ENCODE results near the gene TTC9C. TPM values are rescaled to one million over a fixed set of nuclear protein-coding genes. Genes with fewer than 3 reads are reported as not detected.

Gene TTC9C
- total and polyA plus RNA-seq, 2 of the 8 experiments (the other 6 are each of a cell fraction or from before 2014, with no cell fraction given): 25.4 to 34.1 TPM

DNA sequence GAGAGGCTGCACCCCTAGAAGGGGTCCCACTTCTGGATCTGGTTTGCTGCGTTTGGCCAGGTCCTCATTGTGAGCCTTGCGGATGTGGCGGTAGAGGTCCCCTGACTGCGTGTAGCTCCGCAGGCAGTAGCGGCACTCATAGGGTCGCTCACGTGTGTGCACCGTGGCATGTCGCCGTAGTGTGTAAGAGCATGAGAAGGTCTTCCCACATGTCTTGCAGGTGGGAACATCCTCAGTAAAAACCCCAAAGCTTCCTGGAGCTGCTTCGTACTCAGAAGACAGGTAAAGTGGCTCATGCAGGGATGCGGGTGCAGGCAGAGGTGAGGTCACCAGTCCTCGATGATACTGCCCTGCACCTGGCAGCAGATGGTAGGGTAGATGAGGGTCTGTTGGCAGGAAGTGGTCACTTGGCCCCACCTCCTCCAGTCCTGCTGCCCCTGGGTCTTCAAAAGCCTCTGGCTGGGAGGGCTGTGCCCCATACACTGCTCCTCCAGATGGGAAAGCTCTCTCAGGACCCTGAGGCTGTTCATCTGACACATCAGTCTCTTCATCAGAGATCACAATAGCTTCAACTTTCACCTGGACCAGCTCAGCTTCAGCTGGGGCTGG, 24.0 kb downstream of the TTC9C start:
- Histone ChIP-seq H3K9ac (replicated peaks in 1 of 4; ENCODE audit: extremely low read depth in 1 of 4, low read depth in 3 of 4, low read length in 3 of 4) (no peak overlapping the region), H3K79me1 (ENCODE audit: low read depth, low read length) (peaks cover 16% of the 10 kb centered on the region), H3K27ac (ENCODE audit: low read depth, low read length) (no peak overlapping the region), H3K4me1 (replicated peaks in 1 of 4; ENCODE audit: control insufficient read depth in 3 of 4, insufficient read depth in 4 of 4, low read length in 3 of 4) (peaks cover 3 to 7% (median 4%) of the 10 kb centered on the region in 4 experiments), H3K23me2 (ENCODE audit: low read depth, low read length) (no peaks in the 10 kb centered on the region; the same call in 1 of the 2 replicates), H3K23ac (ENCODE audit: insufficient read length) (no peak overlapping the region), H4K91ac (replicated peaks; ENCODE audit: insufficient read length, low read length) (no peak overlapping the region), H3K4me3 (ENCODE audit: extremely low read depth in 1 of 4, insufficient read depth in 2 of 4, low read depth in 3 of 4, low read length in 4 of 4) (no peak overlapping the region), H3K27me3 (replicated peaks in 1 of 4; ENCODE audit: control insufficient read depth in 3 of 4, extremely low read depth in 1 of 4, insufficient read depth in 3 of 4, low read length in 3 of 4) (no peaks in the 10 kb centered on the region), H2AFZ (ENCODE audit: low read length) (no peak overlapping the region), H4K8ac (ENCODE audit: extremely low read depth, insufficient read depth, low read length) (no peak overlapping the region), H3K14ac (ENCODE audit: insufficient read length) (no peak overlapping the region), H3K4me2 (ENCODE audit: insufficient read depth in 1 of 2, low read depth in 2 of 2, low read length in 2 of 2) (no peak overlapping the region; a peak in 1 of 4 replicates), H3K79me2 (ENCODE audit: control insufficient read depth in 1 of 2, insufficient read depth in 2 of 2, low read length in 2 of 2) (peaks cover 10 to 57% of the 10 kb centered on the region in 2 experiments), H2BK15ac (ENCODE audit: low read length) (no peak overlapping the region), H2BK5ac (ENCODE audit: low read depth, low read length) (no peak overlapping the region), H3K18ac (ENCODE audit: extremely low read depth, low read length) (no peak overlapping the region), H4K5ac (ENCODE audit: insufficient read length, low read depth, low read length) (no peak overlapping the region), H3K9me3 (ENCODE audit: insufficient read depth in 2 of 2, low read depth in 1 of 2, low read length in 1 of 2) (no peaks in the 10 kb centered on the region), H3K4ac (replicated peaks; ENCODE audit: insufficient read length, low read depth, low read length) (no peak overlapping the region), H4K20me1 (replicated peaks in 1 of 2; ENCODE audit: control insufficient read depth in 1 of 2, insufficient read depth in 2 of 2, low read length in 2 of 2) (peaks cover 14 to 22% of the 10 kb centered on the region in 2 experiments), H2BK20ac (ENCODE audit: low read length) (no peak overlapping the region), H3K36me3 (ENCODE audit: control insufficient read depth in 2 of 4, insufficient read depth in 4 of 4, low read length in 3 of 4) (peaks cover 14 to 34% (median 19%) of the 10 kb centered on the region in 4 experiments), H2AK5ac (ENCODE audit: low read depth, low read length) (no peak overlapping the region), H3K56ac (replicated peaks; ENCODE audit: insufficient read length, low read depth, low read length) (no peak overlapping the region), H2BK12ac (ENCODE audit: low read depth, low read length) (no peak overlapping the region), H2BK120ac (replicated peaks; ENCODE audit: low read depth, low read length) (no peak overlapping the region)
- CTCF ChIA-PET (ENCODE audit: partially characterized antibody): interaction anchor here (0.6 to 5.4 kb wide), 10 partner anchors 10 to 80 kb away, joined by 3 to 48 read pairs (median 4); partner anchors contain the start of genes TAF6L, TEX54, TMEM179B and TTC9C
- 93% methylated on average over 14 of the region's 14 CpGs; no CpG with 5 or more reads in 1 of the 2 experiments for WGBS, 2 experiments (ENCODE audit: extremely low coverage in 1 of 2, insufficient coverage in 1 of 2, insufficient read length in 1 of 2, insufficient replicate concordance in 2 of 2, low coverage in 1 of 2, low lambda C conversion rate in 2 of 2, missing lambda C conversion rate in 1 of 2)
- POLR2A ChIA-PET (ENCODE audit: partially characterized antibody): interaction anchor here (0.9 to 16.9 kb wide), 14 partner anchors 7 to 161 kb away, joined by 3 to 192 read pairs (median 10); partner anchors contain the start of genes BSCL2, GNG3, HNRNPUL2 and SLC3A2
- DNase-seq (ENCODE audit: low read depth in 1 of 2, low spot score in 2 of 2): no peak
- no peak for FAIRE-seq
- TF ChIP-seq SUZ12 (IDR thresholded peaks at IDR 0.05; ENCODE audit: low read length) (no peak), EGR1 (IDR thresholded peaks at IDR 0.05; ENCODE audit: borderline replicate concordance, low read depth, low read length) (no peak), CEBPB (IDR thresholded peaks at IDR 0.05; ENCODE audit: low read depth, low read length) (no peak), CBX5 (IDR thresholded peaks at IDR 0.05; ENCODE audit: low read depth, low read length) (no peak), HDAC2 (IDR thresholded peaks at IDR 0.05; ENCODE audit: borderline replicate concordance in 1 of 2, low read depth in 2 of 2, low read length in 2 of 2) (no peak), RBBP5 (IDR thresholded peaks at IDR 0.05; ENCODE audit: borderline replicate concordance, low read depth, low read length) (no peak), ASH2L (IDR thresholded peaks at IDR 0.05; ENCODE audit: low read length) (no peak), TEAD4 (IDR thresholded peaks at IDR 0.05; ENCODE audit: low read depth, low read length) (no peak)
- TF ChIP-seq, protein P1, sequence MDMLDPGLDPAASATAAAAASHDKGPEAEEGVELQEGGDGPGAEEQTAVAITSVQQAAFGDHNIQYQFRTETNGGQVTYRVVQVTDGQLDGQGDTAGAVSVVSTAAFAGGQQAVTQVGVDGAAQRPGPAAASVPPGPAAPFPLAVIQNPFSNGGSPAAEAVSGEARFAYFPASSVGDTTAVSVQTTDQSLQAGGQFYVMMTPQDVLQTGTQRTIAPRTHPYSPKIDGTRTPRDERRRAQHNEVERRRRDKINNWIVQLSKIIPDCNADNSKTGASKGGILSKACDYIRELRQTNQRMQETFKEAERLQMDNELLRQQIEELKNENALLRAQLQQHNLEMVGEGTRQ (IDR thresholded peaks at IDR 0.05; ENCODE audit: low read length): no peak
- TF ChIP-seq, protein P2, sequence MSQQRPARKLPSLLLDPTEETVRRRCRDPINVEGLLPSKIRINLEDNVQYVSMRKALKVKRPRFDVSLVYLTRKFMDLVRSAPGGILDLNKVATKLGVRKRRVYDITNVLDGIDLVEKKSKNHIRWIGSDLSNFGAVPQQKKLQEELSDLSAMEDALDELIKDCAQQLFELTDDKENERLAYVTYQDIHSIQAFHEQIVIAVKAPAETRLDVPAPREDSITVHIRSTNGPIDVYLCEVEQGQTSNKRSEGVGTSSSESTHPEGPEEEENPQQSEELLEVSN (IDR thresholded peaks at IDR 0.05): no peak

All from H1 (cell line).